Spleen (tissue), 11 donors: ENCODE results near the gene MAP3K8. TPM values are rescaled to one million over a fixed set of nuclear protein-coding genes. Genes with fewer than 3 reads are reported as not detected.

Experiments
- DNase-seq: peaks from one replicate; pipeline ENCODE4 v3.0.0-alpha.2; 2020
- H3K27ac ChIP-seq, 8 donors: fragments of 200-600 bp; sonication (generic) in 7 of 8; 1 replicate in 4 of 8; 2 replicates in 4 of 8; pipeline versions ENCODE4 v1.5.0 to v1.8.0; 2016 to 2021; ENCODE audit warnings: inconsistent platforms in 4 of 8, mild to moderate bottlenecking in 4 of 8, moderate library complexity in 1 of 8
- H3K27me3 ChIP-seq, 7 donors: fragments of 200-600 bp; sonication (generic) in 6 of 7; replicated peaks in 1 of 7; 1 replicate in 4 of 7; 2 replicates in 3 of 7; pipeline versions ENCODE4 v1.5.0 to v1.8.0; 2016 to 2021; ENCODE audit warnings: inconsistent platforms in 3 of 7, mild to moderate bottlenecking in 1 of 7
- H3K36me3 ChIP-seq, 6 donors: fragments of 200-600 bp; sonication (generic) in 5 of 6; 1 replicate in 4 of 6; 2 replicates in 2 of 6; pipeline versions ENCODE4 v1.5.0 to v1.8.0; 2016 to 2021; ENCODE audit warnings: inconsistent platforms in 2 of 6
- H3K4me1 ChIP-seq, 6 donors: fragments of 200-600 bp; sonication (generic) in 5 of 6; 1 replicate in 3 of 6; 2 replicates in 3 of 6; pipeline versions ENCODE4 v1.5.0 to v1.8.0; 2016 to 2021; ENCODE audit warnings: inconsistent platforms in 3 of 6
- H3K4me3 ChIP-seq, 8 donors: fragments of 200-600 bp; sonication (generic) in 7 of 8; 1 replicate in 4 of 8; 2 replicates in 4 of 8; pipeline versions ENCODE4 v1.5.0 to v1.8.0; 2016 to 2021; ENCODE audit warnings: inconsistent platforms in 4 of 8, mild to moderate bottlenecking in 4 of 8, moderate library complexity in 2 of 8
- H3K9me3 ChIP-seq, 8 donors: fragments of 200-600 bp; sonication (generic) in 7 of 8; 1 replicate in 4 of 8; 2 replicates in 4 of 8; pipeline versions ENCODE4 v1.5.0 to v1.8.0; 2016 to 2021; ENCODE audit warnings: inconsistent platforms in 4 of 8
- CTCF ChIP-seq, 11 experiments: fragments of 200-600 bp in 7 of 11; fragments of 450-650 bp in 4 of 11; sonication (generic) in 4 of 11; IDR thresholded peaks in 8 of 11; conservative IDR thresholded peaks in 3 of 11; 1 replicate in 7 of 11; 2 replicates in 4 of 11; pipeline versions ENCODE4 v1.4.0 to v1.8.0; 2016 to 2021; ENCODE audit warnings: antibody characterized with exemption in 11 of 11, inconsistent platforms in 4 of 11, mild to moderate bottlenecking in 1 of 11
- POLR2A ChIP-seq, 3 donors: fragments of 450-650 bp; IDR thresholded peaks; one replicate each; pipeline ENCODE4 v1.5.1; 2017; ENCODE audit warnings: antibody characterized with exemption in 3 of 3, mild to moderate bottlenecking in 1 of 3
- POLR2AphosphoS5 ChIP-seq, 3 donors: sonication (generic); formaldehyde crosslinking; IDR thresholded peaks; one replicate each; pipeline ENCODE4 v1.5.1; 2017; ENCODE audit warnings: antibody characterized with exemption in 3 of 3
- WGBS, 5 donors: extraction: QIAGEN DNeasy Blood & Tissue Kit in 3 of 5; methylation state at CpG; one replicate each; pipeline versions ENCODE4 v1.1.5 to v1.1.7; 2013 to 2018; 5-methylcytosine and 5-hydroxymethylcytosine counted together
- intact Hi-C: fragments of 100-400 bp; cut with DNase I; formaldehyde crosslinking; loops from one replicate; pipeline ENCODE4 v1.15.0; 2023; ENCODE audit warnings: low total_unique reads
- polyA plus RNA-seq, 3 donors: library from polyadenylated mRNA; stranded (reverse); fragments of 200-250 nt; gene quantifications; one replicate each; pipeline ENCODE4 v1.2.1, GENCODE V29; 2013
- total RNA-seq, 7 donors: library from RNA; depleted of rRNA in 3 of 7; stranded (reverse); fragments of >200 nt in 3 of 7; fragmentation: NEBNext Ultra II Directional in 4 of 7; extraction: Animal tissue kit (Norgen Biotek cat#: 25700) in 4 of 7; gene quantifications; one replicate each; pipeline versions ENCODE4 v1.1.0 to v1.2.1, GENCODE V29; 2016 to 2021
- donor health status: healthy with polysubstance abuse.
- donor health status: DM: no; HTN: no; CAD: no; lungs with moderate emphysema.
- donor health status: DM: no; HTN: no; CAD: no.
- donor health status: Bipolar disorder and iron deficiency.
- donor health status: healthy.
- donor health status: DM: no; HTN: no; CAD: no.
- donor health status: DM: yes; HTN: yes; CAD: no.

Gene MAP3K8
- total and polyA plus RNA-seq, 10 donors: 24.8 to 84.3 (median 60.2) TPM

- DNase-seq: no peak
- WGBS, 5 donors: 77 to 90% (median 84%) methylated on average over 10 of the region's 10 CpGs
- Histone ChIP-seq H3K9me3 (no peaks in the 10 kb centered on the region), H3K27me3 (no peaks in the 10 kb centered on the region), H3K27ac (peak overlapping the region in 4 of 8 donors; percentile 77 to 88 (median 84)), H3K4me3 (no peak overlapping the region), H3K36me3 (no peaks in the 10 kb centered on the region), H3K4me1 (peaks cover 3 to 78% (median 47%) of the 10 kb centered on the region in 6 donors)
- TF ChIP-seq CTCF (IDR thresholded peaks at IDR 0.05 in 8 of 11, conservative IDR thresholded peaks at IDR 0.05 in 3 of 11): no peak
- no peak for TF ChIP-seq POLR2A (IDR thresholded peaks at IDR 0.05)
- TF ChIP-seq POLR2AphosphoS5 (IDR thresholded peaks at IDR 0.05): no peak
- intact Hi-C loops: no loop called here
Measured at GRCh38 chr10:30503700-30504266, 69.8 kb downstream of the MAP3K8 start.

- no peak for DNase-seq
- 64 to 79% (median 67%) methylated on average over 8 of the region's 8 CpGs for WGBS, 5 donors
- H3K27me3 ChIP-seq: no peaks in the 10 kb centered on the region
- TF ChIP-seq CTCF (IDR thresholded peaks at IDR 0.05 in 8 of 11, conservative IDR thresholded peaks at IDR 0.05 in 3 of 11) (no peak), POLR2AphosphoS5 (IDR thresholded peaks at IDR 0.05) (peak in 1 of 3 donors; percentile 16)
- H3K4me1 ChIP-seq: peaks cover 9 to 85% (median 53%) of the 10 kb centered on the region in 6 donors
- intact Hi-C loops: no loop called here
- no peak overlapping the region for H3K4me3 ChIP-seq
- H3K9me3 ChIP-seq: no peaks in the 10 kb centered on the region
- H3K27ac ChIP-seq: peak overlapping the region; percentile 9 to 88 (median 74)
- no peaks in the 10 kb centered on the region for H3K36me3 ChIP-seq
Measured at GRCh38 chr10:30505543-30506298, 71.7 kb downstream of the MAP3K8 start.

GRCh38 chr10:30509508-30509907 lies 75.5 kb downstream of the MAP3K8 start:
- Histone ChIP-seq H3K36me3 (no peaks in the 10 kb centered on the region), H3K27me3 (no peaks in the 10 kb centered on the region), H3K4me3 (no peak overlapping the region), H3K9me3 (no peaks in the 10 kb centered on the region), H3K4me1 (peaks cover 8 to 49% (median 35%) of the 10 kb centered on the region in 6 donors), H3K27ac (no peak overlapping the region)
- no peak for DNase-seq
- TF ChIP-seq POLR2A (IDR thresholded peaks at IDR 0.05) (no peak), POLR2AphosphoS5 (IDR thresholded peaks at IDR 0.05) (no peak), CTCF (IDR thresholded peaks at IDR 0.05 in 8 of 11, conservative IDR thresholded peaks at IDR 0.05 in 3 of 11) (no peak)
- intact Hi-C loops: no loop called here
- WGBS, 5 donors: 58 to 86% (median 66%) methylated on average over 3 of the region's 3 CpGs

- no peak for DNase-seq
- peak overlapping the region in 2 of 8 donors; percentile 22 to 26 for H3K27ac ChIP-seq
Measured at GRCh38 chr10:30510184-30510931, 76.4 kb downstream of the MAP3K8 start.

More at GRCh38 chr10:30510184-30510931, 76.4 kb downstream of the MAP3K8 start:
- H3K9me3 ChIP-seq: no peaks in the 10 kb centered on the region
- H3K4me1 ChIP-seq: peaks cover 8 to 40% (median 27%) of the 10 kb centered on the region in 6 donors
- TF ChIP-seq CTCF (IDR thresholded peaks at IDR 0.05 in 8 of 11, conservative IDR thresholded peaks at IDR 0.05 in 3 of 11) (no peak), POLR2AphosphoS5 (IDR thresholded peaks at IDR 0.05) (peak in 1 of 3 donors; percentile 36)
- no peaks in the 10 kb centered on the region for H3K36me3 ChIP-seq
- no peak overlapping the region for H3K4me3 ChIP-seq
- H3K27me3 ChIP-seq: no peaks in the 10 kb centered on the region
- intact Hi-C loops: no loop called here
- 61 to 79% (median 68%) methylated on average over 8 of the region's 8 CpGs for WGBS, 5 donors
